Parathyroid adenoma (tissue), 2 donors: ENCODE measurements around the gene APOA4.

Experiments used
- H2AFZ ChIP-seq: fragments of 300-600 bp; sonication (generic); one replicate; pipeline ENCODE4 v1.7.0; 2017; ENCODE audit warnings: antibody characterized with exemption, mild to moderate bottlenecking
- H3K27ac ChIP-seq: fragments of 300-600 bp; sonication (generic); one replicate; pipeline ENCODE4 v1.7.0; 2017
- H3K27me3 ChIP-seq: fragments of 300-600 bp; sonication (generic); one replicate; pipeline ENCODE4 v1.7.0; 2017; ENCODE audit warnings: low read length; ENCODE audit not compliant: control insufficient read depth, insufficient read depth
- H3K36me3 ChIP-seq: fragments of 300-600 bp; sonication (generic); one replicate; pipeline ENCODE4 v1.7.0; 2017; ENCODE audit warnings: low read length; ENCODE audit not compliant: control insufficient read depth, insufficient read depth
- H3K4me1 ChIP-seq: fragments of 300-600 bp; sonication (generic); one replicate; pipeline ENCODE4 v1.7.0; 2017; ENCODE audit warnings: control low read depth
- H3K4me2 ChIP-seq: fragments of 300-600 bp; sonication (generic); one replicate; pipeline ENCODE4 v1.7.0; 2017; ENCODE audit warnings: low read length
- H3K4me3 ChIP-seq: fragments of 300-600 bp; sonication (generic); one replicate; pipeline ENCODE4 v1.7.0; 2017; ENCODE audit warnings: low read depth, low read length
- H3K79me2 ChIP-seq: fragments of 300-600 bp; sonication (generic); one replicate; pipeline ENCODE4 v1.7.0; 2017; ENCODE audit warnings: control low read depth
- H3K9ac ChIP-seq: fragments of 300-600 bp; sonication (generic); one replicate; pipeline ENCODE4 v1.7.0; 2017; ENCODE audit warnings: mild to moderate bottlenecking
- H3K9me3 ChIP-seq: fragments of 300-600 bp; sonication (generic); one replicate; pipeline ENCODE4 v1.7.0; 2017; ENCODE audit warnings: low read length; ENCODE audit not compliant: control insufficient read depth
- CTCF ChIP-seq: fragments of 300-600 bp; sonication (generic); IDR thresholded peaks from one replicate; pipeline ENCODE4 v1.7.0; 2017; ENCODE audit warnings: antibody characterized with exemption, mild to moderate bottlenecking
- donor health status: primary hyperparathyroidism.

Gene APOA4

GRCh38 chr11:116844722-116845121 lies 21.6 kb upstream of the APOA4 start:
- Histone ChIP-seq H3K27ac (no peak overlapping the region), H3K4me2 (no peak overlapping the region), H3K36me3 (no peaks in the 10 kb centered on the region), H3K9ac (no peak overlapping the region), H2AFZ (no peak overlapping the region), H3K9me3 (no peaks in the 10 kb centered on the region), H3K79me2 (no peaks in the 10 kb centered on the region), H3K4me3 (no peak overlapping the region), H3K4me1 (no peaks in the 10 kb centered on the region), H3K27me3 (no peaks in the 10 kb centered on the region)
- no peak for TF ChIP-seq CTCF

GRCh38 chr11:116843661-116844060 lies 20.6 kb upstream of the APOA4 start:
- Histone ChIP-seq H3K4me1 (no peaks in the 10 kb centered on the region), H3K36me3 (no peaks in the 10 kb centered on the region), H3K9me3 (no peaks in the 10 kb centered on the region), H3K27me3 (no peaks in the 10 kb centered on the region), H3K4me3 (no peak overlapping the region), H3K27ac (no peak overlapping the region), H3K9ac (no peak overlapping the region), H3K4me2 (no peak overlapping the region), H3K79me2 (no peaks in the 10 kb centered on the region), H2AFZ (no peak overlapping the region)
- no peak for TF ChIP-seq CTCF

- Histone ChIP-seq H3K27ac (no peak overlapping the region), H3K9me3 (no peaks in the 10 kb centered on the region), H3K9ac (no peak overlapping the region), H2AFZ (no peak overlapping the region), H3K79me2 (no peaks in the 10 kb centered on the region), H3K4me2 (no peak overlapping the region), H3K27me3 (no peaks in the 10 kb centered on the region), H3K4me1 (no peaks in the 10 kb centered on the region), H3K36me3 (no peaks in the 10 kb centered on the region), H3K4me3 (no peak overlapping the region)
- TF ChIP-seq CTCF: no peak
Observed at GRCh38 chr11:116842909-116843308, 19.8 kb upstream of the APOA4 start.

- H3K27ac ChIP-seq: no peak overlapping the region
- no peak overlapping the region for H3K4me2 ChIP-seq
- no peaks in the 10 kb centered on the region for H3K9me3 ChIP-seq
- H3K4me3 ChIP-seq: no peak overlapping the region
- no peak overlapping the region for H2AFZ ChIP-seq
- no peak for TF ChIP-seq CTCF
- no peaks in the 10 kb centered on the region for H3K79me2 ChIP-seq
- no peak overlapping the region for H3K9ac ChIP-seq
- H3K27me3 ChIP-seq: no peaks in the 10 kb centered on the region
- H3K4me1 ChIP-seq: no peaks in the 10 kb centered on the region
- H3K36me3 ChIP-seq: no peaks in the 10 kb centered on the region
Observed at GRCh38 chr11:116842117-116842516, 19.0 kb upstream of the APOA4 start.

GRCh38 chr11:116840746-116841296 lies 17.7 kb upstream of the APOA4 start:
- Histone ChIP-seq H3K27me3 (no peaks in the 10 kb centered on the region), H3K27ac (no peak overlapping the region)
- TF ChIP-seq CTCF: no peak

More at GRCh38 chr11:116840746-116841296, 17.7 kb upstream of the APOA4 start:
- Histone ChIP-seq H3K36me3 (no peaks in the 10 kb centered on the region), H2AFZ (no peak overlapping the region), H3K79me2 (no peaks in the 10 kb centered on the region), H3K4me2 (no peak overlapping the region), H3K4me3 (no peak overlapping the region), H3K9ac (no peak overlapping the region), H3K9me3 (no peaks in the 10 kb centered on the region), H3K4me1 (no peaks in the 10 kb centered on the region)
